Measurements from ENCODE around the gene TMBIM1. TPM values are rescaled to one million over a fixed set of nuclear protein-coding genes. Genes with fewer than 3 reads are reported as not detected.

The TMBIM1 gene
- total RNA-seq, 1 donor: 136 TPM

DNA sequence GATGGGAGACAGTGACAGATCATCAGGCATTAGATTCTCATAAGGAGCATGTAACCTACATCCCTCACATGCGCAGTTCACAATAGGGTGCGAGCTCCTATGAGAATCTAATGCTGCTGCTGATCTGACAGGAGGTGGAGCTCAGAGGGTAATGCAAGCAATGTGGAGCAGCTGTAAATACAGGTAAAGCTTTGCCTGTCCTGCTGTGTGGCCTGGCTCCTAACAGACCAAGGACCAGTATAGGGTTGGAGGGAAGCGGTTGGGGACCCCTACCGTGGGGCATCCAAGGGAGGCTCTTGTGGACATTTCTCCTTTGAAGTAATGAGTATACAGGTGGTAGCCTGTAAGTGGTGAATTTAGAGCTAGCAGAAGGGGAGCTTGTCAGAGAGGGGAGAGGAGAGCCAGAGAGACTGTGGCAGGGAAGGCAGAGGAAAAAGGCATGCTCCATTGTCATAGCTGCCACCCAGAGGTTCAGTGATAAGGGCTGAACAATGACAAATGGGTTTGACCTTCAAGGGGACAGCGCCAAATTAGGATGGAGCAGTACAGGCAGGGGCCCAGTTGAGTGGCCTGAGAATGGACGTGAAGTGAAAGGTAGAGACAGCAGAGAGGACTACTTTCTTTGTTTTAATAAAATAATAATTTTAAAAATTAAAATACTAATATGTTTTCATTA is 15.2 kb upstream of the TMBIM1 start:
- TF ChIP-seq, protein P1, sequence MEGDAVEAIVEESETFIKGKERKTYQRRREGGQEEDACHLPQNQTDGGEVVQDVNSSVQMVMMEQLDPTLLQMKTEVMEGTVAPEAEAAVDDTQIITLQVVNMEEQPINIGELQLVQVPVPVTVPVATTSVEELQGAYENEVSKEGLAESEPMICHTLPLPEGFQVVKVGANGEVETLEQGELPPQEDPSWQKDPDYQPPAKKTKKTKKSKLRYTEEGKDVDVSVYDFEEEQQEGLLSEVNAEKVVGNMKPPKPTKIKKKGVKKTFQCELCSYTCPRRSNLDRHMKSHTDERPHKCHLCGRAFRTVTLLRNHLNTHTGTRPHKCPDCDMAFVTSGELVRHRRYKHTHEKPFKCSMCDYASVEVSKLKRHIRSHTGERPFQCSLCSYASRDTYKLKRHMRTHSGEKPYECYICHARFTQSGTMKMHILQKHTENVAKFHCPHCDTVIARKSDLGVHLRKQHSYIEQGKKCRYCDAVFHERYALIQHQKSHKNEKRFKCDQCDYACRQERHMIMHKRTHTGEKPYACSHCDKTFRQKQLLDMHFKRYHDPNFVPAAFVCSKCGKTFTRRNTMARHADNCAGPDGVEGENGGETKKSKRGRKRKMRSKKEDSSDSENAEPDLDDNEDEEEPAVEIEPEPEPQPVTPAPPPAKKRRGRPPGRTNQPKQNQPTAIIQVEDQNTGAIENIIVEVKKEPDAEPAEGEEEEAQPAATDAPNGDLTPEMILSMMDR (IDR thresholded peaks at IDR 0.05; ENCODE audit: insufficient read depth, low read depth, low read length): no peak
- no peak overlapping the region for H3K4me3 ChIP-seq (ENCODE audit: low read depth, low read length)
- DNase-seq (ENCODE audit: low read depth): no peak

DNA sequence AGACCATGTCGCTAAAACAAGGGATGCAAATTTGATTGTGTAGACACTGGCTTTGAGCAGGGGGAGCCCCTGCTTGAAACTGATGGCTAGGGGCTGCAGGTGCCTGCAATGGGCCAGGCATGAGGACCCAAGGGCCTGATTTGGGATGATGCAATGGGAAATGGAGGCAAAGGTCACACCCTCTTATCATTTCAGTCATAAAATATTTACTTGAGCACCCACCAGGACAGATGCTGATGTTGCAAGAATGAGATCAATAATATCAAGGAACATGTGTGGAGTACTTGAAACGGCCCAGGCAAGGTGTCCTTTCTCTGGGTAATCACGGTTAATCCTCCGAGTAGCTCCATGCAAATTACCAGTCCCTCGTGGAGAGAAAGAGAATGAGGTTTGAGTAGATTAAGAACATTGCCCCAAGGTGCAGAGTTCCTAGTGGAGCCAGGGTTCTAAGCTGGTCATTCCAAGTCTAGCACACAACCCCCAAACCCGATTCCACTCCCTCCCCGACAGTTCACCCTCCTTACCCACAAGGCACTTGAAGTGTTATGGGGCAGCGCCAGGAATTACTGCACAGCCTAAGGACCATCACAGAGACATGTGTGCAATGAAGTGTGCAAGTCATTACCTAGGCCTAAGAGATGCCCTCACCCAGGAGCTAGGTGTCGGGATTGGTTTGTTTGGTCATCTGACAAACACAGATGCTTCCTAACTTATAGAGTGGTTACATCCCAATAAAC is 14.0 kb upstream of the TMBIM1 start:
- TF ChIP-seq, protein P1 (IDR thresholded peaks at IDR 0.05; ENCODE audit: insufficient read depth, low read depth, low read length): no peak

DNA sequence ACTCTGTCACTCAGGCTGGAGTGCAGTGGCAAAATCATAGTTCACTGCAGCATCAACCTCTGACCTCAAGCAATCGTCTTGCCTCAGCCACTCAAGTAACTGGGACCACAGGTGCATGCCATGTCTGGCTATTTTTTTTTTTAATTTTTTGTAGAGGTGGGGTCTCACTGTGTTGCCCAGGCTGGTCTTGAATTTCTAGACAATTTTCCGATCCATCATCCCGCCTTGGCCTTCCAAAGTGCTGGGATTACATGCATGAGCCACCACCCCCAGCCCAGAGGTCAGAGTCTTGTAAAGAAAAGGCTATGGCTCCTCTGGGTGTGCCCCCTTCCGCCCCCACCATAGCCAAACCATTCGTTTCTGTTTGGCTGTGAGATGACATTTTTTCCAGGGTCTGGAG is 13.1 kb upstream of the TMBIM1 start:
- H3K4me3 ChIP-seq (ENCODE audit: low read depth, low read length): no peak overlapping the region
- TF ChIP-seq, protein P1 (IDR thresholded peaks at IDR 0.05; ENCODE audit: insufficient read depth, low read depth, low read length): no peak
- DNase-seq (ENCODE audit: low read depth): no peak

More for the DNA sequence above, 14.0 kb upstream of the TMBIM1 start:
- no peak for DNase-seq (ENCODE audit: low read depth)
- H3K4me3 ChIP-seq (ENCODE audit: low read depth, low read length): no peak overlapping the region

DNA sequence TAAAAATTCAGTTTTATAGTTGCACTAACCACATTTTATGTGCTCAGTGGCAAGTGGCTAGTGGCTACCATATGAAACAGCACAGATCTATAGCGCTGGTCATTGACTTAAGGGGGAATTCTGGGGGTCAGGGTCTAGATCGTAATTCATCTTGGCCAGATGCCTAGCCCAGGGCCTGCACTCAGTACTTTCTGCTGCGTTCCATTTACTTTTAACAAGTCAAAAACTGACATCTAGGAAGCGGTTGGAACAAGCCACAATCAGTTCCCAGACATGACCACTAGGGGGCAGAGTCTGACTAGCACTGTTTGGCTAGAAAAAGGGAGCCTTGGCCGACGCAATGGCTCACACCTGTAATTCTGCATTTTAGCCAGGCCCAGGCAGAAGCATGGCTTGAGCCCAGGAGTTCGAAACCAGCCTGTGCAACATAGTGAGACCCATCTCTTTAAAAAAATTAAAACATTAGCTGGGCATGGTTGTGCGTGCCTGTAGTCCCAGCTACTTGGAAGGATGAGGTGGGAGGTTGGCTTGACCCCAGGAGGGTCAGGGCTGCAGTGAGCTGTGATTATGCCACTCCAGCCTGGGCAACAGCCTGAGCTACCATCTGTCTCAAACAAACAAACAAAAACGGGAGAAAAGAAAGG is 9.0 kb upstream of the TMBIM1 start:
- TF ChIP-seq, protein P1 (IDR thresholded peaks at IDR 0.05; ENCODE audit: insufficient read depth, low read depth, low read length): peak; percentile 95
- peak; percentile 84 for DNase-seq (ENCODE audit: low read depth)
- no peak overlapping the region for H3K4me3 ChIP-seq (ENCODE audit: low read depth, low read length)

DNA sequence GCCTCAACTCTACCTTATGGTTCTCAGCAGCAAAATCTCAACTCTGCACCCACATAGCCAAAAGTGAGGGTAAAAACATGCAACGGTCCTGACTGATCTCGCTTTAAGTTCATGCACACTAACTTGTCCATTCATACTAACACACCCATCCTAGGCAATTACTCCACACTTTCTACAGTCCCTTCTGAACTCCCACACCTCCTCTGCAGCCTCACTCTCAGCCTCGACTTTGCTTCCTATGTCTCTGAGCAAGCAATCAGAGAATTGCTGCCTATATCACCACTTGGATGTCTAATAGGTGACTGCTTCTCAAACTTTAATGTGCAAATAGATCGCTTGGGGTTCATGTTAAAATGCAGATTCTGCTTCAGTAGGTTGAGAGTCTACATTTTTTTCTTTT is 7.8 kb upstream of the TMBIM1 start:
- no peak for DNase-seq (ENCODE audit: low read depth)
- TF ChIP-seq, protein P1 (IDR thresholded peaks at IDR 0.05; ENCODE audit: insufficient read depth, low read depth, low read length): no peak
- H3K4me3 ChIP-seq (ENCODE audit: low read depth, low read length): no peak overlapping the region

DNA sequence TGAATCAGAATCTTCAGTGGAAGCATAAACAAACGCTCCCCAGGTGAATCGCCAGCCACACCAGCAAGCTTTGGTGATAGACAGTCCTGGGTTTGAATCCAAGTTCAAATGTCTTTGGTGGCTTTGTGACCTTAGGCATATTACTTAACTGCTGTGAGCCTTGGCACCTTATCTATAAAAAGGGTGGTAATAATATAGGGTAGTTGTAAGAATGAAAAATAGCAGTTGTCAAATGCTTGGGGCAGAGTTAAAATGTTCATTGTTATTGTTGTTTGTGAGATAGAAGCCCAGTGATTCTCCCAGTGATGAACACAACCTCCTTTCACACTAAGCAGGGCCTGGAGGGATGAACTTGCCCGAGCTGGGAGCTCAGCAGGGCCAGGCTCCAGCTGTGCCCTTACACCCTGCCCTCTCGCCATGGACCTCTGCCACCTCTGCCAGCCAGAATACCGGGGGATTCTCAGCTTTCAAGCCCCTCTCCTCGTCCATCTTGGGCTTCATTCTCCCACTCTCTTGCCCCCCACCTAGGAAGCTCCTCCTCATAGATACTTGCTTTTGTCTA is 6.1 kb upstream of the TMBIM1 start:
- TF ChIP-seq, protein P1 (IDR thresholded peaks at IDR 0.05; ENCODE audit: insufficient read depth, low read depth, low read length): no peak
- DNase-seq (ENCODE audit: low read depth): no peak
- no peak overlapping the region for H3K4me3 ChIP-seq (ENCODE audit: low read depth, low read length)

All from fibroblast of villous mesenchyme (primary cell).